LHCN-M2 (cell line): ENCODE data around the gene FAM13B. TPM values are rescaled to one million over a fixed set of nuclear protein-coding genes. Genes with fewer than 3 reads are reported as not detected.
"Not testable (repeated sequence)": the region's sequence is repeated elsewhere in the genome, so short reads cannot be mapped to it uniquely, and the experiment has no call there.

ENCODE experiments used
- DNase-seq: peaks from one replicate; pipeline ENCODE4 v3.0.0-alpha.2; 2012; ENCODE audit warnings: low read depth
- polyA plus RNA-seq: library from polyadenylated mRNA; unstranded; fragments of >200 nt; gene quantifications from one replicate; pipeline ENCODE4 v1.2.1, GENCODE V29; 2012; ENCODE audit warnings: missing spikeins
- total RNA-seq: library from RNA; depleted of rRNA; stranded (reverse); fragments of >200 nt; gene quantifications from 2 replicates; pipeline ENCODE4 v1.2.3, GENCODE V29; 2014; rRNA removed

The FAM13B gene
- total RNA-seq = 11.5 and 20.8 TPM in 2 replicates
- 9.8 TPM for polyA plus RNA-seq

GRCh38 chr5:138032572-138033385 is at the start of gene FAM13B:
TSS of gene FAM13B (minus strand) at chr5:138033079. CDS start at chr5:138019111, 13,968 bp downstream.
- DNase-seq = peak; percentile 53

- DNase-seq = no peak
Observed at GRCh38 chr5:138082033-138082432, 49.2 kb upstream of the FAM13B start.

- DNase-seq = no peak
Observed at GRCh38 chr5:138078006-138078643, 45.2 kb upstream of the FAM13B start.

DNA sequence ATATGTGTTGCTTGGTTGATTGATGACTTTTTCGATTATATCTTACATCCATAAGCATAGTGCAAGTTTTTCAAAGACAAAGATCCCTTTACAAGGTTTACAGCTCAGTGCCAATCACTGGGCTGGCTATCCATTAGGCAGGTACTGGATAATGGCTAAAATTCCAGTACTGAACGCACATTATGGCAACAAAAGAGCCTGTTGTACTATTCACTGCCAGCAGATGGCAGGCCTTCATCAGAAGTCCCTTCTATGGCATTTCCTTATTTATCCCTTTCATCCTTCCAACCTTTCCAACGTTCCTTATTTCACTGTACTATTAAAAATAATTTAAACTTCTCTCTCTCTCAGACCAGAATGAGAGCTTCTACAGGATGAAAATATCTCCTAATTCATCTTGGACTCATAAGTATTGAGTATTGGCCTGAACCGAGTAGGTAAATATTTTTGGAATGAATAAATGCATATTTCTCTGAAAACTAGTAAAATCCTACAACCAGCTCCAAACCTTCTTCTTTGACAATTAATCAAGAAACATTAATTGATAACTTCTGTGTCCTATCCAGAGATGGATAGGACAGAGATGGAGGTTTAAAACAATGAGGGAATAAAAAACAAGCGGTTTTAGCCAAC is 44.3 kb upstream of the FAM13B start:
- DNase-seq = peak; percentile 41

DNA sequence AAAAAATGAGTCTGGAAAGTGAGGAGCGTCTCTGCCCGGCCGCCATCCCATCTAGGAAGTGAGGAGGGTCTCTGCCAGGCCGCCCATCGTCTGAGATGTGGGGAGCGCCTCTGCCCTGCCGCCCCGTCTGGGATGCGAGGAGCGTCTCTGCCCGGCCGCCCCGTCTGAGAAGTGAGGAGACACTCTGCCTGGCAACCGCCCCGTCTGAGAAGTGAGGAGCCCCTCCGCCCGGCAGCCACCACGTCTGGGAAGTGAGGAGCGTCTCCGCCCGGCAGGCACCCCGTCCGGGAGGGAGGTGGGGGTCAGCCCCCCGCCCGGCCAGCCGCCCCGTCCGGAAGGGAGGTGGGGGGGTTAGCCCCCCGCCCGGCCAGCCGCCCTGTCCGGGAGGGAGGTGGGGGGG is 37.1 kb upstream of the FAM13B start:
- not testable (repeated sequence) for DNase-seq

DNA sequence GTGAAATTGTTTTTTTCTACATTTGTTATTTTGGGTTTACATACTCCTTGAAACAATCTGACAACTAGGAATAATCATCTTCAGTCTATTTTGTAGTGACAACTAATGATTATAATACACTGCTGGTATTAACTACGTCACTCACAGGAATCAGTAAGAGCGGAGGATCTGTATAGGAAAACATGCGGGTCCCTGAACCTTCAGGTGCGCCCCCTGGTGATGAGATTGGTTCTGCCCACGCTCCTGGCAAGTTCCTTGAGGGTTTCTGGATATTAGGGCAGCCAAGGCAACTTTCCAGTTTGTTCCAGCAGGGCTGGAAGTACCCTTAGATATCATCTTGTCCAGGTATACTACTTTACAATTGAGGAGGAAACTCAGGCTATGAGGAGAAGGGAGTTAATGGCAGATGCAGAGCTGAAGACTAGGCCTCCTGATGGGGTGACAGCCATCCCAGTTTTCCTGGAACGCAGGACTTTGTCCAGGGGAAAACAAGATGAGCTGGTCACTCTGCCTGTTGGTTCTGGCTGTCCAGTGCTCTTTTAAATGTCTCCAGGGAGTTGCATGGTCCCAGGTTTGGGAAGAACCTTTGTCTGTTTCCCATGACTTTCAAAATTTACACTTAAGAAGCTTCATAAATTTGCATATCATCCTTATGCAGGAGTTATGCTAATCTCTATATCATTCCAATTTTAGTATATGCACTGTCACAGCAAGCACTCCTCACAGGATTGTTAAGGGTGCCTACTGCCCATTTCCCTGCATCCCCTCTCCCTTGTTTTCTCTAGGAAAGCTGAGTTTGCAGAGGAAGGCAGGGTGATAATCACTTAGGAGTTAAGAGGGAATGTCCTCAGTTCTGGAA is 36.1 kb upstream of the FAM13B start:
- DNase-seq = peak; percentile 65

- DNase-seq = no peak
Observed at GRCh38 chr5:138067945-138068344, 35.1 kb upstream of the FAM13B start.

- DNase-seq = no peak
Observed at GRCh38 chr5:138065102-138065501, 32.2 kb upstream of the FAM13B start.

DNA sequence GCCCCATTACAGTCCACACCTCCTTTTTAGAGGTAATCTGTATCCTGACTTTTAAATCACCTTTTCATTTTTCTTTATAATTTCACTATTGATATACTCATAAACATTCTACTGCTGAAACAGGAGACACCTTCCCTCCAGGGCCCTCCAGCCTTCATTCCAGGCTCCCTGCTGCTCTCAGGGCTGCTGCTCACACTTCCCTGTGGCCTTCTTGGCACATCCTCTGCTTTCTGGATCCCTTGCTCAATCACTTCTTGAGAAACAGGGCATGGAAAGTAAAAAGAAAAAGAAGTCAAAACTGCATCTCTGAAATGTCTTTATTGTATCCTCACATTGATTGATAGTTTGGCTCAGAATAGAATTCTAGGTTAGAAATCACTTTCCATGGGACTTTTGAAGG is 31.6 kb upstream of the FAM13B start:
- DNase-seq = no peak

GRCh38 chr5:138054847-138055558 is 22.1 kb upstream of the FAM13B start:
- no peak for DNase-seq

GRCh38 chr5:138054206-138054605 is 21.3 kb upstream of the FAM13B start:
- no peak for DNase-seq

GRCh38 chr5:138053554-138053953 is 20.7 kb upstream of the FAM13B start:
- DNase-seq = no peak

GRCh38 chr5:138052718-138053117 is 19.8 kb upstream of the FAM13B start:
- not testable (repeated sequence) for DNase-seq

DNA sequence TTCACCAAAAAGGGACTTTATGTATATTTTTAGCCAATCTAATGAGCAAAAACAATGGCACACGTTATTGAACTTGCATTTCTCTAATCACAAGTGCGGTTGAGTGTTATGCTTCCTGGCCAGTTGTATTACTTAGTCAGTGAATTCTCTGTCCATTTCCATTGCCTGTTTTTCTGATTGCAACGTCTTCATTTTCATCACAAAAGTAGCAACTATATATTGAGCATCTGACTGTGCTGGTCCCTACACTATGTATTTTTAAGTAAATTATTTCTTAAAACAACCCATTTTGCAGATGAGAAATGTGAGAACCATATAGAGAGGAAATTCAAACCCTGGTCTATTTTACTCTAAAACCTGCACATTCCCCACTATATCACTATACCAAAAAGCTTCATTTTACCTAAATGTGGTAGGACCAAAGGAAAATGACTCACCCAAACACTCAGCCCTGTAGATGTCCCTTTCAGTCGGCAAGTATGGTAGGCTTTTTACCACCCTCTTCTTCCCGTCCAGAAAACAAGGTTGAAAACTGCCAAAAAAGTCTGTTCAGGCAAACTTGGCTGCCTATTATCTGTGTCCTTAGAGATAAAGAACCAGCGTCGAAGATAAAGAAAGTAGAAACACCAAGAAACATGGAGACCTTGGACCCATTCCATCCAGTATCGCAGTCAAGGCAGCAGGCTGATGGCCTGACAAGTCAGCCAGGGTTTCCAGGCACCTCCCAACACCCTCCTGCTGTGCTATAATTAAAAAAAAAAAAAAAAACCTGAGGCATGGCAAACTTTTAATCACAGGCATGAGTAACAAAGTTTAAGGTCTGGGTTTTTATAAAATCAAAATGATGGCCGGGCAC is 18.8 kb upstream of the FAM13B start:
- no peak for DNase-seq

- not testable (repeated sequence) for DNase-seq
Observed at GRCh38 chr5:138045283-138045682, 12.4 kb upstream of the FAM13B start.

DNA sequence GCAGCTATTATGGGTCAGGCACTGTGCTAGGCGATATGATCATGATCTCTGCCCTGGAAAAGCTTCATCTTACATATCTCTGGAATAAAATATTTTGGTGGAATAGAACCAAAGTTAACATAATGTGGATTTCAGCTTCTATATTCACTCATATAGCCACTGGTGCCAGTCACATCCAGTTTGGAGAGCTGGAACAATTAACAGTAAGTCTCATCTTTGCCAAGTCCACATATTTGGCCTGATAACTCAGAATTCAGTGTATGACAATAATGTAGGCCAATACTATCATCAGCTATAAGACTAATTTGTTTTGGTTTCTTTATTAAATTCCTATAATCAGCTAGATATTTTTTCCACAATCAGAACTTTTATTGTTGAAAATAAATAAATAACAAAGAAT is 5.9 kb upstream of the FAM13B start:
- no peak for DNase-seq

GRCh38 chr5:138037907-138038633 is 5.2 kb upstream of the FAM13B start:
- no peak for DNase-seq

- DNase-seq = no peak
Observed at GRCh38 chr5:138037271-138037670, 4.4 kb upstream of the FAM13B start.
